Measurements from ENCODE around the gene TBX2.

The TBX2 gene

GRCh38 chr17:61450641-61451537 lies 51.2 kb downstream of the TBX2 start:
- Histone ChIP-seq H3K36me3 (no peaks in the 10 kb centered on the region), H3K9me3 (no peaks in the 10 kb centered on the region), H3K27ac (no peak overlapping the region), H3K4me1 (ENCODE audit: control insufficient read depth in 1 of 2, insufficient read depth in 1 of 2, low read depth in 1 of 2, low read length in 1 of 2) (peaks cover 0 to 10% of the 10 kb centered on the region in 2 experiments), H3K4me3 (ENCODE audit: low read depth in 1 of 2, low read length in 1 of 2) (no peak overlapping the region), H3K27me3 (peaks cover 100% of the 10 kb centered on the region)
- TF ChIP-seq CTCF (IDR thresholded peaks at IDR 0.05), result no peak

- Histone ChIP-seq H3K4me3 (ENCODE audit: low read depth in 1 of 2, low read length in 1 of 2) (no peak overlapping the region), H3K36me3 (no peaks in the 10 kb centered on the region), H3K4me1 (ENCODE audit: control insufficient read depth in 1 of 2, insufficient read depth in 1 of 2, low read depth in 1 of 2, low read length in 1 of 2) (peaks cover 0 to 10% of the 10 kb centered on the region in 2 experiments), H3K9me3 (no peaks in the 10 kb centered on the region), H3K27ac (no peak overlapping the region), H3K27me3 (peaks cover 100% of the 10 kb centered on the region)
- TF ChIP-seq CTCF (IDR thresholded peaks at IDR 0.05), result no peak
These were observed 52.1 kb downstream of the TBX2 start for GRCh38 chr17:61451538-61452300.

- Histone ChIP-seq H3K27ac (no peak within 1 kb of the TSS), H3K27me3 (peaks cover 100% of the 10 kb centered on the region), H3K4me3 (ENCODE audit: low read depth in 1 of 2, low read length in 1 of 2) (no peak within 1 kb of the TSS), H3K9me3 (no peaks in the 10 kb centered on the region), H3K36me3 (no peaks in the 10 kb centered on the region), H3K4me1 (ENCODE audit: control insufficient read depth in 1 of 2, insufficient read depth in 1 of 2, low read depth in 1 of 2, low read length in 1 of 2) (peaks cover 0 to 10% of the 10 kb centered on the region in 2 experiments)
- TF ChIP-seq CTCF (IDR thresholded peaks at IDR 0.05), result no peak
These were observed 53.0 kb downstream of the TBX2 start, which contains the start of gene TBX4 for GRCh38 chr17:61452301-61453290. TSS of gene TBX4 (plus strand) at chr17:61452422. CDS start at chr17:61456491, 4,069 bp downstream.

- no peaks in the 10 kb centered on the region for H3K36me3 ChIP-seq
- H3K27ac ChIP-seq, result no peak overlapping the region
- TF ChIP-seq CTCF (IDR thresholded peaks at IDR 0.05), result no peak
- no peak overlapping the region for H3K4me3 ChIP-seq (ENCODE audit: low read depth in 1 of 2, low read length in 1 of 2)
- peaks cover 100% of the 10 kb centered on the region for H3K27me3 ChIP-seq
- peaks cover 0 to 10% of the 10 kb centered on the region in 2 experiments for H3K4me1 ChIP-seq (ENCODE audit: control insufficient read depth in 1 of 2, insufficient read depth in 1 of 2, low read depth in 1 of 2, low read length in 1 of 2)
- H3K9me3 ChIP-seq, result no peaks in the 10 kb centered on the region
These were observed 54.1 kb downstream of the TBX2 start for GRCh38 chr17:61453566-61454380.
